Stomach (tissue), 9 donors: ENCODE results near the gene DPYD. TPM values are rescaled to one million over a fixed set of nuclear protein-coding genes. Genes with fewer than 3 reads are reported as not detected.

Experiments
- DNase-seq, 2 donors: peaks; one replicate each; pipeline versions ENCODE4 v3.0.0 to v3.0.0-alpha.2; 2013 to 2019
- H3K27ac ChIP-seq, 5 donors: fragments of 200-600 bp in 4 of 5; sonication (generic) in 4 of 5; one replicate each; pipeline ENCODE4 v1.5.1; 2013 to 2019; ENCODE audit warnings: mild to moderate bottlenecking in 1 of 5, moderate library complexity in 1 of 5
- H3K27me3 ChIP-seq, 3 donors: fragments of 200-600 bp; sonication (generic); one replicate each; pipeline ENCODE4 v1.5.1; 2017 to 2019; ENCODE audit warnings: mixed run types in 1 of 3
- H3K36me3 ChIP-seq, 4 donors: fragments of 200-600 bp; sonication (generic); 1 replicate in 3 of 4; 2 replicates in 1 of 4; pipeline ENCODE4 v1.5.1; 2016 to 2019
- H3K4me1 ChIP-seq, 4 donors: fragments of 200-600 bp; sonication (generic); one replicate each; pipeline ENCODE4 v1.5.1; 2016 to 2019
- H3K4me3 ChIP-seq, 4 donors: fragments of 200-600 bp; sonication (generic) in 3 of 4; one replicate each; pipeline ENCODE4 v1.5.1; 2016 to 2019; ENCODE audit warnings: mild to moderate bottlenecking in 1 of 4
- H3K9me3 ChIP-seq, 4 donors: fragments of 200-600 bp; sonication (generic); one replicate each; pipeline ENCODE4 v1.5.1; 2016 to 2019
- EP300 ChIP-seq: sonication (generic); formaldehyde crosslinking; IDR thresholded peaks from one replicate; pipeline ENCODE4 v1.6.1; 2017; ENCODE audit warnings: antibody characterized with exemption
- POLR2A ChIP-seq, 4 donors: fragments of 450-650 bp; IDR thresholded peaks; one replicate each; pipeline ENCODE4 v1.6.1; 2016; ENCODE audit warnings: antibody characterized with exemption in 4 of 4, control low read depth in 2 of 4, mild to moderate bottlenecking in 1 of 4, moderate library complexity in 1 of 4
- POLR2AphosphoS5 ChIP-seq, 3 donors: sonication (generic); formaldehyde crosslinking; IDR thresholded peaks; one replicate each; pipeline ENCODE4 v1.6.1; 2016; ENCODE audit warnings: antibody characterized with exemption in 3 of 3
- WGBS, 5 donors: extraction: QIAGEN DNeasy Blood & Tissue Kit in 3 of 5; methylation state at CpG; one replicate each; pipeline versions ENCODE4 v1.1.5 to v1.1.7; 2013 to 2018; 5-methylcytosine and 5-hydroxymethylcytosine counted together
- intact Hi-C: fragments of 100-400 bp; cut with DNase I; formaldehyde crosslinking; loops from one replicate; pipeline ENCODE4 v1.15.1; 2023; ENCODE audit warnings: low total_unique reads
- polyA plus RNA-seq, 3 donors: library from polyadenylated mRNA; stranded (reverse); fragments of 200-250 nt; gene quantifications; one replicate each; pipeline ENCODE4 v1.2.3, GENCODE V29; 2013
- total RNA-seq, 5 donors: library from RNA; depleted of rRNA; stranded (reverse); fragments of >200 nt; gene quantifications; one replicate each; pipeline versions ENCODE4 v1.1.0 to v1.2.3, GENCODE V29; 2014 to 2016
- TF ChIP-seq, protein P1 (sequence below), 7 experiments: fragments of 450-650 bp in 4 of 7; fragments of 200-600 bp in 3 of 7; sonication (generic) in 3 of 7; IDR thresholded peaks; one replicate each; pipeline ENCODE4 v1.5.1; 2016 to 2019; ENCODE audit warnings: antibody characterized with exemption in 7 of 7, control low read depth in 2 of 7, mild to moderate bottlenecking in 1 of 7
- donor health status: healthy with polysubstance abuse.
- donor health status: Bipolar disorder and iron deficiency.
- donor health status: healthy.

DPYD gene
- total and polyA plus RNA-seq, 8 donors = 7.5 to 58.2 (median 18.2) TPM

DNA sequence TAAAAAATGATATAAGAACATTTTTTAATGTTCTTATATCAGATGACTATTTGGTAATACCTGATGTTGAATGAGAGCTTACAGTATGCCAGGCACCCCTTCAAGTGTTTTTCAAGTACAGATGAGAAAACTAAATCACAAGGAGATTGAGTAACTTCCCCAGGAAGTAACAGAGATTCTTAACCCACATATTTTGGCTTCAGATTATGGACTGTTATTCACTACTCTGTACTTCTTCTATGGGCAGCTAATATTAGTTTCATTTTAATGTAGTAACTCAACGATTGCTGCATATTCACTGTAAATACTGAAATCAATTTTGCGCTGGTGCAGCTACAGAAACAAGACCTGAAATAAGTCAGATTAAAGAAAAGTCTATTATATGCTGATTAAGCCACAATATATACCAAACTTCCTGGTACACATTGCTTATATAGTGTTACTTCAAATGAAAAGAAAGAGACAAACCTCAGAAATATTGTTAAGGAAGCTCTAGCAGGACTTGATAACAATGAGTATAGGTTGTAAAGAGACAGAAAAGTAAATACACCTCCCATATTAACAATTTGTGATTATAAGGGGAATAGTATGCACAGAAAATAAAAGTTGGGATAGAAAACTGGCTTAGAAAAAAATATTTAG is 19.7 kb downstream of the DPYD start:
- TF ChIP-seq POLR2A (IDR thresholded peaks at IDR 0.05) (no peak), EP300 (no peak), POLR2AphosphoS5 (IDR thresholded peaks at IDR 0.05) (no peak)
- TF ChIP-seq, protein P1, sequence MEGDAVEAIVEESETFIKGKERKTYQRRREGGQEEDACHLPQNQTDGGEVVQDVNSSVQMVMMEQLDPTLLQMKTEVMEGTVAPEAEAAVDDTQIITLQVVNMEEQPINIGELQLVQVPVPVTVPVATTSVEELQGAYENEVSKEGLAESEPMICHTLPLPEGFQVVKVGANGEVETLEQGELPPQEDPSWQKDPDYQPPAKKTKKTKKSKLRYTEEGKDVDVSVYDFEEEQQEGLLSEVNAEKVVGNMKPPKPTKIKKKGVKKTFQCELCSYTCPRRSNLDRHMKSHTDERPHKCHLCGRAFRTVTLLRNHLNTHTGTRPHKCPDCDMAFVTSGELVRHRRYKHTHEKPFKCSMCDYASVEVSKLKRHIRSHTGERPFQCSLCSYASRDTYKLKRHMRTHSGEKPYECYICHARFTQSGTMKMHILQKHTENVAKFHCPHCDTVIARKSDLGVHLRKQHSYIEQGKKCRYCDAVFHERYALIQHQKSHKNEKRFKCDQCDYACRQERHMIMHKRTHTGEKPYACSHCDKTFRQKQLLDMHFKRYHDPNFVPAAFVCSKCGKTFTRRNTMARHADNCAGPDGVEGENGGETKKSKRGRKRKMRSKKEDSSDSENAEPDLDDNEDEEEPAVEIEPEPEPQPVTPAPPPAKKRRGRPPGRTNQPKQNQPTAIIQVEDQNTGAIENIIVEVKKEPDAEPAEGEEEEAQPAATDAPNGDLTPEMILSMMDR (IDR thresholded peaks at IDR 0.05) = no peak
- intact Hi-C loops = no loop called here
- Histone ChIP-seq H3K9me3 (no peaks in the 10 kb centered on the region), H3K4me3 (no peak overlapping the region), H3K36me3 (no peaks in the 10 kb centered on the region), H3K4me1 (peaks cover 0 to 19% (median 3%) of the 10 kb centered on the region in 4 donors), H3K27ac (peak overlapping the region in 1 of 5 donors; percentile 39), H3K27me3 (no peaks in the 10 kb centered on the region)
- no peak for DNase-seq
- 60 to 77% (median 72%) methylated on average over 2 of the region's 2 CpGs for WGBS, 5 donors

DNA sequence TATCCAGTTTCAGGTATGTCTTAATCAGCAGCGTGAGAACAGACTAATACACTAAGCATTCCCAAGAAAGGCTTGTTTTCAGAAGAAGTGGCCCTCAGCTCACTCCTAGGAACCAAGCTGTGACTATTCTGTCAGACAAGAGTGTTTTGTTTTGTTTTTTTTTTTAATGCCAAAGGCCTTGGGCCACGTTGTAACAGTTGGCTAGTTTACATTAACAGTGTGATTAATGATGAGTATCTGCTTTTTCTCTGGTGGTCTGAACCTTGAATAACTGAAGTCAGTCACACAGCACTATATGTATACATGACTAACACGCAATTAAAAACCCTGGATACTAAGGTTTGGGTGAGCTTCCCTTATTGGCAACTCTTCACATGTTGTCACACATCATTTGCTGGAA is 21.9 kb downstream of the DPYD start:
- no peak for DNase-seq
- Histone ChIP-seq H3K9me3 (no peaks in the 10 kb centered on the region), H3K27ac (no peak overlapping the region), H3K4me1 (peaks cover 0 to 18% (median 3%) of the 10 kb centered on the region in 4 donors), H3K36me3 (no peaks in the 10 kb centered on the region), H3K4me3 (no peak overlapping the region), H3K27me3 (no peaks in the 10 kb centered on the region)
- 76 to 83% (median 82%) methylated on average over 3 of the region's 3 CpGs for WGBS, 5 donors
- intact Hi-C loops = no loop called here
- no peak for TF ChIP-seq POLR2AphosphoS5 (IDR thresholded peaks at IDR 0.05)
- no peak for TF ChIP-seq POLR2A (IDR thresholded peaks at IDR 0.05)
- no peak for TF ChIP-seq EP300
- TF ChIP-seq, protein P1 (IDR thresholded peaks at IDR 0.05) = no peak

DNA sequence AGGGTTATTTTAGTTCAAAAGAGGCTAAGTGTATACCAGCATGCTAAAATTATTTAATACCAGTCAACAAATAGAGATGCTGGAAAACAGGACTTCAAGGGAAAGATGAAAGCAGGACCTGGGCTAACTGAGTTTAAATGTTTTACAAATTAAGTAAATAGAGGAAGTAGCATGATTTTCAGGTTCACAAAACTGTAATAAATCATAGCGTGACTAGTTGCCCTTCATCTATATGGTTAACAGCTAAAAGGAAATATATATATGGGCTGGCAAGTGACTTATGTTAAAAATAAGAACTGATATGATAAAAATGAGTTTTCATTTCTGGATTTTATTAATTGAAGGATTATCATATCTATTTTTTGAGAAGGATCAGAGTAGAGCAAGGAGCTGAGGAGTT is 25.6 kb downstream of the DPYD start:
- no peak for DNase-seq
- no peaks in the 10 kb centered on the region for H3K27me3 ChIP-seq
- TF ChIP-seq, protein P1 (IDR thresholded peaks at IDR 0.05) = no peak
- TF ChIP-seq POLR2A (IDR thresholded peaks at IDR 0.05) = no peak
- TF ChIP-seq POLR2AphosphoS5 (IDR thresholded peaks at IDR 0.05) = no peak
- no peak for TF ChIP-seq EP300
- H3K9me3 ChIP-seq = no peaks in the 10 kb centered on the region
- peaks cover 0 to 4% (median 0%) of the 10 kb centered on the region in 4 donors for H3K4me1 ChIP-seq
- WGBS, 5 donors = 86 to 92% (median 87%) methylated on average over 1 of the region's 1 CpG
- H3K4me3 ChIP-seq = no peak overlapping the region
- no peak overlapping the region for H3K27ac ChIP-seq
- H3K36me3 ChIP-seq = no peaks in the 10 kb centered on the region
- intact Hi-C loops = no loop called here

DNA sequence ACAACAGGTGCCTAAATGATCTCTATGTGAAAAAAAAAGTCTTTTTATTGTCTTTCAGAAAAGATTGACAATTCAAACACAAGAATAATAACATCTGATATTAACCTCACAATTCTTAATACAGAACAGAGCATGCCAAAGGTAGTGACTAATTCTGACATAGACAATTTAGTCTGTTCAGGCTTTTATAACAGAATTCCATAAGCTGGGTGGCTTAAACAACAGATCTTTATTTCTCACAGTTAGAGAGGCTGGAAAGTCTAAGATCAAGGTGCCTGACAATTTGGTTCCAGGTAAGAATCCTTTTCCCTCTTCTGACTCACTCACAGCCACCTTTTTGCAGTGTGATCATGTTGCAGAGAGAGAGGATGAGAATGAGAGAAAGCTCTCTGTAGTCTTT is 27.0 kb downstream of the DPYD start:
- no peaks in the 10 kb centered on the region for H3K27me3 ChIP-seq
- no peak overlapping the region for H3K4me3 ChIP-seq
- peaks cover 2 to 6% (median 2%) of the 10 kb centered on the region in 4 donors for H3K9me3 ChIP-seq
- no peak for DNase-seq
- intact Hi-C loops = no loop called here
- H3K27ac ChIP-seq = no peak overlapping the region
- TF ChIP-seq EP300 (no peak), POLR2AphosphoS5 (IDR thresholded peaks at IDR 0.05) (no peak)
- TF ChIP-seq, protein P1 (IDR thresholded peaks at IDR 0.05) = no peak
- no peaks in the 10 kb centered on the region for H3K36me3 ChIP-seq
- H3K4me1 ChIP-seq = peaks cover 0 to 4% (median 0%) of the 10 kb centered on the region in 4 donors
